Adipose tissue (tissue), 3 donors: ENCODE results near the gene CHSY1. TPM values are rescaled to one million over a fixed set of nuclear protein-coding genes. Genes with fewer than 3 reads are reported as not detected.
"Not testable (repeated sequence)": the region's sequence is repeated elsewhere in the genome, so short reads cannot be mapped to it uniquely, and the experiment has no call there.

Experiments used
- H3K27ac ChIP-seq: one replicate; pipeline ENCODE4 v1.5.1; 2013; ENCODE audit warnings: low read depth, low read length
- whole genome bisulfite sequencing, 3 donors: extraction: QIAGEN DNeasy Blood & Tissue Kit; methylation state at CpG; one replicate each; pipeline ENCODE4 v1.1.7; 2013; 5-methylcytosine and 5-hydroxymethylcytosine counted together
- polyA plus RNA-seq, 3 donors: library from polyadenylated mRNA; stranded (reverse); fragments of 200-250 nt; gene quantifications; one replicate each; pipeline ENCODE4 v1.2.3, GENCODE V29; 2013
- donor health status: healthy with polysubstance abuse.
- donor health status: Bipolar disorder and iron deficiency.
- donor health status: healthy.

The CHSY1 gene
- polyA plus RNA-seq, 3 donors: 2.8 to 32.4 (median 21.3) TPM

DNA sequence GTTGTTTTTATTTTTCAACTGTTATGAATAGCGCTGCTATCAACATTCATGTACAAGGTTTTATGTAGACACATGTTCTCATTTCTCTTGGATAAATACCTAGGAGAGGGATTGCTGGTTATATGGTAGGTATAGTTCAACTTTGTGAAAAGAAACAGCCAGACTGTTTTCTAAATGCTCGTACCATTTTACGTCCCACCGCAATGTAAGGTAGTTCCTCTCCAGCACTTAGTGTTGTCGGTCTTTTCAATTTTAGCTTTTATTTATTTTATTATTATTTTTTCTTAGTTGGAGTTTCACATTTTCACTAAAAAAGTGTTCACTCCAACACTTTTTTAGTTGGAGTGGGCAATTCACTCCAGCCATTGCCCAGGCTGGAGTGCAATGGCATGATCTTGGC, 117.1 kb downstream of the CHSY1 start:
- 97 to 99% (median 99%) methylated on average over 5 of the region's 5 CpGs for WGBS, 3 donors
- H3K27ac ChIP-seq: no peak overlapping the region

DNA sequence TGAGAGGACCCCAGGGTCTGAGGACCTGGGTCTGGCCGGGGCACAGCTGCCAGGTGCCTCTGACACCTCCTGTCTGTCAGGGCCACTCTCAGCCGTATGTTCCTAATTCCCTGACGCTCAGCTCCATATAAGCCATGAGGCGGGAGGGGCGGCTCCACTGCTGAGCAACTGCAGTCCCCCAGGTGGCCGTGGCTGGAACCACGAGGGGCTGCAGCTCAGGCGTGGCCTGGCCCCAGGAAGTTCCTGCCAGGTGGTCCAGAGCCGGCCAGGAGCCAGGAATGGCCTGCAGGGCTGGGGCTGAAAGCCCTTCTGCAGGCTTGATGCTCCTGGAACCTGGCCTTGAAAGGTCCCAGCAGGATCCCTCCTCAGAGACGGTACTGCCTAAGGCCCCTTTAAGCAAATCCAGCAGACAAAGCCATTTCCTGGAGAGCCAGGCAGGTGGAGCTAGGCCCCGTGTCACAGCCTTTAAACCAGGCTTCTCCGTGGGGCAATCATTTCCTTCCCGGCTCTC, 118.0 kb downstream of the CHSY1 start:
- WGBS, 3 donors: 72 to 87% (median 73%) methylated on average over 13 of the region's 13 CpGs
- H3K27ac ChIP-seq: no peak overlapping the region

DNA sequence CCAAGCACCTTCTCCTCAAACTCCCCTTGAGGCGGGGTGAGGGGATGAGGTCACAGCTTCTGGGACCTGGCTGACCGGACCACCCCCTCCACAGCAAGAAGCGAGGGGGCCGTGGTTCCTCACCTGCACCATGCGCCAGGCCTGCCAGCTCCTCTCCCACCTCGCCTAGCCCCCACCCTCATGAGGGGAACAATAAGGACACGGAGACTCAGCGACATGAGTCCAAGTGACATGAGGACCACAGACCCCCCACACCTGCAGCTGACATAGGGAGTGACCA, 118.7 kb downstream of the CHSY1 start:
- no peak overlapping the region for H3K27ac ChIP-seq
- 96 to 98% (median 96%) methylated on average over 8 of the region's 8 CpGs for WGBS, 3 donors

DNA sequence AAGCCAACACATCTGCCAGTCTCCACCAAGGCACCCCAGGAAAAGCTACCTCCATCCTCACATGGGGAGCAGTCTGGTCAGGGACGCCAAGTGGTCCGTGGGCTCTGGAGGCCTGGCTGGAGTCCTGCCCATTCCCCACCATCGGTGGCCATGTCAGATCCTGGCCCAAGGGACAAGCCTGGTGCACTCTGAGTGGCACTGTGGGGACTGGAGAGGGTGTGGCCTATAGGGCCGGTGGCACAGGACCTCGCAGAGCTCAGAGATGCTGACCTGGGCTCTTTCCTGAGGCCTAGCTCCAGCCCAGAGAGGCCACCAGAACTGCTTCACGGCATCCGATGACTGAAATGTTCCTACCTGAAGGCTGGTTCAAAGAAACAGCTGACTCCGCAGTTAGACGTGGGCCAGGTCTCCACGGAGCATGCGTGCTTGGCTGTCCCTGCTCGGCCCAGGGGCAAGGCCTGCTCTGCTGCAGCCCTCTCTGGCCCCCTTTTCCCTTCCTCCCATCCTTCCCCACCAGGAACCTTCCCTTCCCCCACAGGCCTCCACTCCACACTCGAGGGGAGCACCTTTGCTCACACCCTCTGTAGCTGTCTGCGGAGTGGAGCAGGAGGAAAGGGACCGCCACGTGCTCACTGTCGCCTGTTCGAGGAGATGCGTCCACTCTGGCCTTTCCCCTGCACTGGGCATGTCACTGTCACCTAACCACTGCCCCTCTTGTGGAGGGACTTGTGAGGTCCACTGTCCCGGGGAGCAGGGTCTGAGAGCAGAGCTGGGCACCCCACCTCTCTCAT, 119.3 kb downstream of the CHSY1 start:
- WGBS, 3 donors: 91 to 94% (median 93%) methylated on average over 20 of the region's 20 CpGs
- H3K27ac ChIP-seq: no peak overlapping the region

DNA sequence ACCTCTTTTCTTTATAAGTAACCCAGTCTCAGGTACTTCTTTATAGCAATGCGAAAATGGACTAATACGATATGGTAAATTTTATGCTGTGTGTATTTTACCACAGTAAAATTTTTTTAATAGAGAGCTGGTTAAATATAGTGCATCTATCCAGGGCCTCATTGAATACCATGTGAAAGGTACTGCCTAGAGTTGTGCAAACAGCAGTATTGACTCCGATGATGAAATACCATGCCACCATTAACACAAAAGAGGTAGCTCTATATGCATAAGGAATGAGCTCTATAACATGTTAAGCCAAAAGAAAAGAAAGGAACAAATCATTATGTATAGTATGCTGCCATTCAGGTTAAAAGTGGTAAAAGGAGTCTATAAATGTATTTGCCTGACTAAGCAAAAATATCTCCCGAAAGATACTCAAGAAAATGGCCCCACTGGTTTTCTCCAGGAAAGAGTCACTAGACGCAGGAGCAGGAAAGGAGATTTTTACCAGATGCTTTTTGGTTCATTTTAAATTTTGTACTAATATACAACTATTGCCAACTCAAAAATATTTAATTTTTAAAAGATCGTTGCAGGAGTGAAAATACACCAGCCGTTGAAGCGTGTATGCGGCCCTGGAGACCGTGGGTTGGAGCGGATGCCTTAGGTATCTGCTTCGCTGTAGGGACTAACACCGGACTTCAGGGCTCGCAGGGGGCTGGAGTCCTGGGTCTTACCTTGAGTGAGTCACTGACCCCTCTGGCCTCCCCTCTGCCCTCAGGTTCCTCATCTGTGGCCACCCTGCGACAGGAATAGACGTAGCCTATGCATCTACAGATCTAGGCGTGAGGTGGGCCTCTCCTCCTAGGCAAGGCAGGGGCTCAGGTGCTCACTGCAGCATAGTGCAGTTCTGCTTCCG, 120.1 kb downstream of the CHSY1 start:
- H3K27ac ChIP-seq: no peak overlapping the region
- WGBS, 3 donors: 86 to 90% (median 89%) methylated on average over 18 of the region's 18 CpGs

DNA sequence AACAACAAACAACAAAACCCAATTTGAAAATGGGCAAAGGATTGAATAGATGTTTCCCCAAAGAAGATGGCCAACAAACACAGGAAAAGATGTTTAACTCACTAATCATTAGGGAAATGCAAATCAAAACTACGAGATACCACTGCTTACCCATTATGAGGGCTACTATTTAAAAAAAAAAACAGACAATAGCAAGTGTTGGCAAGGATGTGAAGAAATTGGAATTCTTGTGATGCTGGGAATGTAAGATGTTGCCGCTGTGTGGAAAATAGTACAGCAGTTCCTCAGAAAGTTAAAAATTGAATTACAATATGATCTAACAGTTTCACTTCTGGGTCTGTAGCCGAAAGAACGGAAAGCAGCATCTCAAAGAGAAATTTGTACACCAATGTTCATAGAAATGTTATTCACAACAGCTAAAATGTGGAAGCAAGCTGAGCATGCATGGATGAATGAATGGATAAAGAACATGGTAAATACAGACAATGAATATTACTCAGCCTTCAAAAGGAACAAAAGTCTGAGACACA, 121.9 kb downstream of the CHSY1 start:
- H3K27ac ChIP-seq: no peak overlapping the region
- WGBS, 3 donors: 74 to 88% (median 76%) methylated on average over 4 of the region's 4 CpGs

DNA sequence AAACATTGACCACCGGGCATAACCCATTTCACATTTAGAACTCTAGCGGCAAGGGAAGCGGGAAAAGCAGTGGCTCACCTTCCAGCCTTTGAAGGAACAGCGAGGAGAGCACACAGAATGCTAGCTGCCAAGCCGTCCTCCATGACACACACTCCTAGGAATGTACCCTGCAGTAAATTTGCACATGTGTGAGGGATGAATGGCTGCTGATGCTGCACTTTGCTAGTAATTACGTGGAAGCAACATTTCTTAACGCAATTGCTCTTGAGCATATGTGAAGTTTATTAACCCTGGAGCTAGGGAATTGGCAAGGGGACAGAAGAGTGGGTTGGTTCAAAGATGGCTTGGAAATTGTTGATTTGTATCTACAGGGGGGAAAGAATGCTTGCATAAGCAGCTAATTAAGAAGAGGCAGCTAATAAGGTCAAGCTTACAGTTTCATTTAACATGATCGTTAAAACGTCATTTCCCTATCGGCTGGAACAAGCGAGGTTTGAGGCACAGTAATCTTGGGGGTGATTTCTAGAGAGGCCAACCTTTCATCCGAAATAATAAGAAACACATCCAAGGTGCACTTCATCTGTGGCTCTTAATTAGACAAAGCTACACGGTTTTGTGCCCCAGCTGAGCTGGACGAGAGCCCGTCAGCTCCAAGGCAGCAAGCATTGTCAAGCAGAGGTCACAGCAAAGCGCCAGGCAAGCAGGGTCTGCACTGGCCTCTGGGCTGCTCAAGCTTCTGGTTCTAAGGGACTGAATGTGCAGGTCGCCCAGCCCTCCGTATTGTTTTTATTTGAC, 123.4 kb downstream of the CHSY1 start:
- no peak overlapping the region for H3K27ac ChIP-seq
- WGBS, 3 donors: 73 to 85% (median 76%) methylated on average over 18 of the region's 18 CpGs

DNA sequence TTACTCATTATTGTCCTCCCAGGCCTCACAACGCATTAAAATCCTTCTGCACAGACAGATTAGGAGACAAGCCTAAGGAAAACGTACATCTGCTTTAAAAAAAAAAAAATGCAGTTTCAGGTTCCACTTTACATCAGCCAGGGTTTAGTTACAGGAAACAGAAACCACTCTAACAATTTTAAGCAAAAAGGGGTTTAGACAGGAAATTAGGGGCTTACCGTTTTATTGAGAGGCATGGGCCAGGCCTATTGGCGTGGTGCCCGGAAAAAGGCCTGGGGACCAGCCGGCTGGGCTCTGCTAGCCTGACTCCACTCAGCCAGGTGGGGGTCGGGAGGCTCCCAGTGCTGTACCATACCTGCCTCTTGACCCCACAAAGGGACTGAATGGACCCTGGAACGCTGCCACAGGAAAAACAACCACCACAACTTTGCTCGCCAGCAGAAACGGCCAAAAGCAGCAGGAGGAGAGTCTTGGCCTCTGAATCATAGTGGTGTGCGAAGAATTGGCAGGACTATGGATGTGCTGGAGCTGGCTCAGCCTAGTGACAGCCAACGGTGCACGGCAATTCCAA, 124.3 kb downstream of the CHSY1 start:
- WGBS, 3 donors: 8 to 49% (median 11%) methylated on average over 13 of the region's 13 CpGs
- no peak overlapping the region for H3K27ac ChIP-seq

DNA sequence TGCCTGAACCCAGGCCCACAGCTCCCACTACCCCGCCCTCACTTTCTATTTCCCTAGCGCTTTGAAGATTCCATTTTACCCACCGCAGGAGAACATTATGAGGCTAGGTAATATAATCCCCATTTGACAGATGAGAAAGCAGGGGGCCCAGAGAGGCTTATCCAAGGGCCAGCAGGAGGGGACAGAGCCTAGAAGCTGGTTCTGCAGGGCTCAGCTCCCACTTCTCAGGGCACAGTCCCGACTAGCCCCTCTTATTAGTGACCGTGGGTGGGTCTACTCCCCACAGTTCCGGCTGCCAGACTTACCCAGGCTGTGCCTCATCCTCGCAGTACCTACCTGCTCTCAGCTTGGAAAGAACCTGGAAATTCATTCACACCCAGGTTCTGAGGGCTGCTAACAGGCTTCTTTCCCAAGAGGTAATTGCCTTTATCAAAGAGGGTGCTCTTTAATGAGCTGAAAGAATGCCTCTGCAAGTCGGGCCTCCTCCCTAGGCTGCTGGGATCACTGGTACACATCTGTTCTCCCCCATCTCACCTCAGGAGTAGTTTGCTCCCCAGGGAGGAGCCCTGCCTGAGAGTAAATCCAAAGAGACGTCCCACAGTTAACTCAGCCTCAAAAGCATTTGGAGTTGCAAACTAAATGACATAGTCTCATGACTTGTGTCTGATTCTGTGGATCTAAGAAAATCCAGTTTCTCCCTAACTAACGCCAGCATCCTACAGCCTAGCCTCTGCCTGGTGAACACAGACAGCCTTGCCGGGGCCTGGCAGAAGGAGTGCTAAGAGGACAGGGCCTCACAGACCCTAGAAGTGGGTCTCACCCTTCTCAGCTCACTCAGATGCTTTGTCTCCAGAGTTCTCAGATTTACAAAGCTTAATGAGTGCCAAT, 125.0 kb downstream of the CHSY1 start:
- WGBS, 3 donors: 56 to 74% (median 63%) methylated on average over 11 of the region's 11 CpGs
- no peak overlapping the region for H3K27ac ChIP-seq

DNA sequence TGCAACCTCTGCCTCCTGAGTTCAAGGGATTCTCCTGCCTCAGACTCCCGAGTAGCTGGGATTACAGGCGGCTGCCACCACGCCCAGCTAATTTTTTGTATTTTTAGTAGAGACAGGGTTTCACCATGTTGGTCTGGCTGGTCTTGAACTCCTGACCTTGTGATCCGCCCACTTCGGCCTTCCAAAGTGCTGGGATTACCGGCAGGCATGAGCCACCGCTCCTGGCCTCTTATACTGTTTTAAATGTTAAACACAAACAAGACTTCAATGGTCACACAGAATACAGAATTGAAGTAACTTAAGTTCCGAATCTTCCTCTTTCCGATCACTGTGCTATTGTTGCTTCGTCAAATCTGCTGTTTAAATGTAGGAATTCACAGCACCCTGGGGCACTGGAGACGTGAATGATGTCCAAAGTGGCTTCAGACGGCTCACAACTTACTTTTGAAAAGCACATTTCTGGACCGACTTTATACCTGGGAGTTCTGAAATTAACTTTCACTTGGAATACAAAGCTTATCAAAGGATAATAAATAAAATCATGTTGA, 125.9 kb downstream of the CHSY1 start:
- not testable (repeated sequence) for H3K27ac ChIP-seq
- WGBS, 3 donors: 83 to 90% (median 83%) methylated on average over 13 of the region's 13 CpGs

Other genes starting within 250 kb of the CHSY1 start
- gene SELENOS, start 25.4 kb upstream of the CHSY1 start, polyA plus RNA-seq: 100 to 1,000 TPM in 2 of 3 donors, 10 to 100 TPM in 1; 56.0 to 109 (median 107) TPM
- gene SNRPA1, start 43.2 kb upstream of the CHSY1 start, polyA plus RNA-seq: 10 to 100 TPM; 29.4 to 49.5 (median 36.8) TPM
- gene PCSK6, start 237.7 kb upstream of the CHSY1 start, polyA plus RNA-seq: 10 to 100 TPM in 1 of 3 donors, 1 to 10 TPM in 2; 1.5 to 13.2 (median 3.4) TPM